CD4-positive, alpha-beta memory T cell (primary cell): ENCODE measurements around the gene SMARCD1. TPM values are rescaled to one million over a fixed set of nuclear protein-coding genes. Genes with fewer than 3 reads are reported as not detected.

ENCODE experiments used
- CTCF ChIA-PET: fragments of 350-600 bp; sonication (Branson Sonifier 250); formaldehyde crosslinking; loops from one replicate; lab custom pipeline; 2021; ENCODE audit warnings: inconsistent platforms; ENCODE audit not compliant: partially characterized antibody; lab: Charles Lee
- POLR2A ChIA-PET: fragments of 350-600 bp; sonication (Branson Sonifier 250); formaldehyde crosslinking; loops from one replicate; lab custom pipeline; 2021; ENCODE audit not compliant: partially characterized antibody; lab: Charles Lee
- DNase-seq, 5 donors: peaks; one replicate each; pipeline versions ENCODE4 v3.0.0 to v3.0.0-alpha.2; 2020 to 2022; ENCODE audit warnings: mixed read lengths in 1 of 5
- H3K27ac ChIP-seq: one replicate; pipeline ENCODE4 v1.7.0; 2013; ENCODE audit warnings: low read depth, low read length
- H3K27me3 ChIP-seq: 2 replicates; pipeline ENCODE4 v1.7.0; 2013; ENCODE audit warnings: mild to moderate bottlenecking, low read length, moderate library complexity; ENCODE audit not compliant: insufficient read depth
- H3K36me3 ChIP-seq: 2 replicates; pipeline ENCODE4 v1.7.0; 2013; ENCODE audit warnings: mild to moderate bottlenecking, low read length, moderate library complexity; ENCODE audit not compliant: insufficient read depth
- H3K4me1 ChIP-seq: 2 replicates; pipeline ENCODE4 v1.7.0; 2013; ENCODE audit warnings: mild to moderate bottlenecking, low read length, moderate library complexity; ENCODE audit not compliant: insufficient read depth
- H3K4me3 ChIP-seq, 2 donors: one replicate each; pipeline ENCODE4 v1.7.0; 2013; ENCODE audit warnings: low read length in 2 of 2, mild to moderate bottlenecking in 1 of 2
- H3K9me3 ChIP-seq, 2 donors: one replicate each; pipeline ENCODE4 v1.7.0; 2013; ENCODE audit warnings: low read length in 2 of 2, control low read depth in 1 of 2; ENCODE audit not compliant: control insufficient read depth in 1 of 2
- H3K27ac Mint-ChIP-seq, 7 donors: one replicate each; pipeline ENCODE4 v1.8.0; 2020 to 2021; ENCODE audit warnings: mixed read lengths in 7 of 7, mild to moderate bottlenecking in 6 of 7, inconsistent platforms in 3 of 7, moderate library complexity in 3 of 7
- H3K27me3 Mint-ChIP-seq, 2 donors: one replicate each; pipeline ENCODE4 v1.8.0; 2020 to 2021; ENCODE audit warnings: mixed read lengths in 2 of 2
- H3K36me3 Mint-ChIP-seq, 2 donors: one replicate each; pipeline ENCODE4 v1.8.0; 2020 to 2021; ENCODE audit warnings: mixed read lengths in 2 of 2, inconsistent platforms in 1 of 2, mild to moderate bottlenecking in 1 of 2
- H3K4me1 Mint-ChIP-seq, 4 donors: one replicate each; pipeline ENCODE4 v1.8.0; 2020 to 2021; ENCODE audit warnings: mixed read lengths in 4 of 4, mild to moderate bottlenecking in 1 of 4
- H3K4me3 Mint-ChIP-seq, 8 donors: one replicate each; pipeline ENCODE4 v1.8.0; 2020 to 2021; ENCODE audit warnings: mixed read lengths in 8 of 8, mild to moderate bottlenecking in 7 of 8, moderate library complexity in 6 of 8, inconsistent platforms in 3 of 8
- H3K9me3 Mint-ChIP-seq, 8 donors: one replicate each; pipeline ENCODE4 v1.8.0; 2020 to 2021; ENCODE audit warnings: mixed read lengths in 8 of 8, mild to moderate bottlenecking in 5 of 8, inconsistent platforms in 3 of 8, moderate library complexity in 1 of 8
- intact Hi-C: fragments of 100-400 bp; cut with micrococcal nuclease; formaldehyde crosslinking; loops from one replicate; pipeline ENCODE4 v1.15.1; 2023
- polyA plus RNA-seq, 2 donors: library from polyadenylated mRNA; unstranded; fragments of 300-500 nt; fragmentation: Illumina TruSeq; gene quantifications; one replicate each; pipeline ENCODE4 v1.2.3, GENCODE V29; 2021
- total RNA-seq, 2 experiments: library from RNA; stranded (reverse); gene quantifications; one replicate each; pipeline ENCODE4 v1.2.3, GENCODE V29; 2021

SMARCD1 gene
- total and polyA plus RNA-seq, 4 experiments from 2014 or later = 13.0 to 64.5 (median 37.0) TPM

- no peak for DNase-seq
- Histone ChIP-seq H3K4me1 (peaks cover 8% of the 10 kb centered on the region), H3K27ac (no peak overlapping the region), H3K36me3 (no peaks in the 10 kb centered on the region), H3K9me3 (no peaks in the 10 kb centered on the region), H3K27me3 (no peaks in the 10 kb centered on the region), H3K4me3 (no peak overlapping the region)
- Mint-ChIP-seq H3K27me3 (peaks cover 0 to 1% of the 10 kb centered on the region in 2 donors), H3K36me3 (peaks cover 0 to 8% of the 10 kb centered on the region in 2 donors), H3K27ac (peak overlapping the region in 1 of 7 donors; percentile 64), H3K9me3 (no peaks in the 10 kb centered on the region), H3K4me1 (peaks cover 0 to 1% (median under 1%) of the 10 kb centered on the region in 4 donors), H3K4me3 (no peak overlapping the region)
- POLR2A ChIA-PET = no interaction called here
- CTCF ChIA-PET = interaction anchor here (8.7 to 16.0 kb wide), 2 partner anchors 16 to 70 kb away, joined by 131 to 316 read pairs; partner anchors contain the start of gene SMARCD1
- intact Hi-C loops = no loop called here
Observed at GRCh38 chr12:50105913-50106450, 20.8 kb downstream of the SMARCD1 start.

- H3K9me3 ChIP-seq = no peaks in the 10 kb centered on the region
- Mint-ChIP-seq H3K36me3 (peaks cover 0 to 3% of the 10 kb centered on the region in 2 donors), H3K27me3 (peaks cover 0 to 1% of the 10 kb centered on the region in 2 donors), H3K4me3 (no peak overlapping the region), H3K4me1 (peaks cover 2 to 8% (median 6%) of the 10 kb centered on the region in 4 donors), H3K9me3 (no peaks in the 10 kb centered on the region), H3K27ac (no peak overlapping the region)
- no peak overlapping the region for H3K4me3 ChIP-seq
- peaks cover 12% of the 10 kb centered on the region for H3K4me1 ChIP-seq
- intact Hi-C loops = no loop called here
- H3K27me3 ChIP-seq = no peaks in the 10 kb centered on the region
- CTCF ChIA-PET = interaction anchor here (8.7 to 16.0 kb wide), 2 partner anchors 16 to 69 kb away, joined by 131 to 316 read pairs; partner anchors contain the start of gene SMARCD1
- POLR2A ChIA-PET = no interaction called here
- no peak for DNase-seq
- no peak overlapping the region for H3K27ac ChIP-seq
- no peaks in the 10 kb centered on the region for H3K36me3 ChIP-seq
Observed at GRCh38 chr12:50106907-50107306, 21.8 kb downstream of the SMARCD1 start.

- CTCF ChIA-PET = interaction anchor here (1.0 to 16.0 kb wide), 4 partner anchors 17 to 69 kb away, joined by 3 to 316 read pairs (median 68); partner anchors contain the start of genes CERS5 and SMARCD1
- no peak overlapping the region for H3K27ac Mint-ChIP-seq
- H3K9me3 Mint-ChIP-seq = no peaks in the 10 kb centered on the region
- Histone ChIP-seq H3K27me3 (no peaks in the 10 kb centered on the region), H3K9me3 (no peaks in the 10 kb centered on the region), H3K4me3 (no peak overlapping the region), H3K4me1 (peaks cover 12% of the 10 kb centered on the region), H3K36me3 (no peaks in the 10 kb centered on the region), H3K27ac (no peak overlapping the region)
- H3K4me1 Mint-ChIP-seq = peaks cover 2 to 14% (median 9%) of the 10 kb centered on the region in 4 donors
- POLR2A ChIA-PET = interaction anchor here (0.9 to 1.0 kb wide), 2 partner anchors 23 to 366 kb away, joined by 3 read pairs; partner anchors contain the start of gene TMBIM6
- H3K36me3 Mint-ChIP-seq = peaks cover 0 to 8% of the 10 kb centered on the region in 2 donors
- peaks cover 0 to 1% of the 10 kb centered on the region in 2 donors for H3K27me3 Mint-ChIP-seq
- no peak overlapping the region for H3K4me3 Mint-ChIP-seq
- intact Hi-C loops = no loop called here
- no peak for DNase-seq
Observed at GRCh38 chr12:50107416-50108268, 22.5 kb downstream of the SMARCD1 start.

GRCh38 chr12:50109319-50109718 lies 24.2 kb downstream of the SMARCD1 start:
- DNase-seq = no peak
- no peak overlapping the region for H3K27ac ChIP-seq
- no peaks in the 10 kb centered on the region for H3K36me3 ChIP-seq
- no peaks in the 10 kb centered on the region for H3K9me3 ChIP-seq
- CTCF ChIA-PET = interaction anchor here (0.7 to 16.0 kb wide), 14 partner anchors 19 to 1210 kb away, joined by 3 to 316 read pairs (median 16); partner anchors contain the start of genes CERS5 and SMARCD1
- peaks cover 0 to 13% of the 10 kb centered on the region in 2 donors for H3K36me3 Mint-ChIP-seq
- intact Hi-C loops = no loop called here
- no peak overlapping the region for H3K4me3 Mint-ChIP-seq
- no peaks in the 10 kb centered on the region for H3K27me3 ChIP-seq
- no peak overlapping the region for H3K27ac Mint-ChIP-seq
- H3K4me1 ChIP-seq = peaks cover 23% of the 10 kb centered on the region
- H3K27me3 Mint-ChIP-seq = peaks cover 0 to 1% of the 10 kb centered on the region in 2 donors
- POLR2A ChIA-PET = interaction anchor here (2.3 to 6.2 kb wide), 3 partner anchors 21 to 56 kb away, joined by 9 to 112 read pairs (median 110); partner anchors contain the start of genes CERS5 and SMARCD1
- H3K4me1 Mint-ChIP-seq = peaks cover 5 to 28% (median 17%) of the 10 kb centered on the region in 4 donors
- H3K9me3 Mint-ChIP-seq = no peaks in the 10 kb centered on the region
- no peak overlapping the region for H3K4me3 ChIP-seq

- peaks cover 26% of the 10 kb centered on the region for H3K4me1 ChIP-seq
- Mint-ChIP-seq H3K27ac (peak overlapping the region in 4 of 7 donors; percentile 16 to 89 (median 78)), H3K36me3 (peaks cover 0 to 15% of the 10 kb centered on the region in 2 donors), H3K4me3 (peak overlapping the region in 3 of 8 donors; percentile 46 to 72 (median 51)), H3K9me3 (no peaks in the 10 kb centered on the region), H3K27me3 (peaks cover 0 to 1% of the 10 kb centered on the region in 2 donors), H3K4me1 (peaks cover 8 to 33% (median 20%) of the 10 kb centered on the region in 4 donors)
- H3K36me3 ChIP-seq = no peaks in the 10 kb centered on the region
- DNase-seq = no peak
- H3K4me3 ChIP-seq = no peak overlapping the region
- intact Hi-C loops = loop anchor here (5.0 to 10.0 kb wide), 2 partner anchors 112 to 1125 kb away; partner anchors contain the start of gene DAZAP2
- ChIA-PET CTCF (interaction anchor here (0.6 to 16.0 kb wide), 26 partner anchors 9 to 462 kb away, joined by 3 to 316 read pairs (median 11); partner anchors contain the start of genes CERS5, GPD1, LIMA1 and SMARCD1), POLR2A (interaction anchor here (1.6 to 6.2 kb wide), 6 partner anchors 18 to 369 kb away, joined by 4 to 112 read pairs (median 20); partner anchors contain the start of genes CERS5, SMARCD1 and TMBIM6)
- no peak overlapping the region for H3K27ac ChIP-seq
- no peaks in the 10 kb centered on the region for H3K27me3 ChIP-seq
- H3K9me3 ChIP-seq = no peaks in the 10 kb centered on the region
Observed at GRCh38 chr12:50110127-50110761, 25.1 kb downstream of the SMARCD1 start.

- Mint-ChIP-seq H3K36me3 (peaks cover 3 to 21% of the 10 kb centered on the region in 2 donors), H3K27me3 (peaks cover 0 to 1% of the 10 kb centered on the region in 2 donors), H3K4me1 (peaks cover 10 to 39% (median 26%) of the 10 kb centered on the region in 4 donors), H3K4me3 (peak overlapping the region; percentile 80 to 100 (median 96)), H3K9me3 (no peaks in the 10 kb centered on the region), H3K27ac (peak overlapping the region in 6 of 7 donors; percentile 95 to 100 (median 98))
- no peak overlapping the region for H3K27ac ChIP-seq
- intact Hi-C loops = loop anchor here (1.0 to 10.0 kb wide), 7 partner anchors 26 to 1124 kb away; partner anchors contain the start of genes CERS5, DAZAP2, LIMA1 and RACGAP1
- ChIA-PET CTCF (interaction anchor here (0.6 to 16.0 kb wide), 33 partner anchors 9 to 462 kb away, joined by 3 to 316 read pairs (median 6); partner anchors contain the start of genes CERS5, GPD1, LIMA1 and SMARCD1), POLR2A (interaction anchor here (0.8 to 6.2 kb wide), 22 partner anchors 7 to 980 kb away, joined by 3 to 112 read pairs (median 8); partner anchors contain the start of genes ATF1, CERS5, GPD1 and LIMA1)
- no peak overlapping the region for H3K4me3 ChIP-seq
- H3K36me3 ChIP-seq = peaks cover 4% of the 10 kb centered on the region
- DNase-seq = no peak
- H3K4me1 ChIP-seq = peaks cover 32% of the 10 kb centered on the region
- no peaks in the 10 kb centered on the region for H3K9me3 ChIP-seq
- H3K27me3 ChIP-seq = no peaks in the 10 kb centered on the region
Observed at GRCh38 chr12:50110762-50111351, 25.7 kb downstream of the SMARCD1 start.
